Activated effector memory CD4-positive, alpha-beta T cell treated with Interleukin-2 at 50 U/mL for 16 hours (primary cell): ENCODE data around the gene WDFY3.

Experiments used
- DNase-seq: peaks from one replicate; pipeline ENCODE4 v3.0.0-alpha.2; 2020

The WDFY3 gene

GRCh38 chr4:84782517-84782916 lies 184.0 kb downstream of the WDFY3 start:
- no peak for DNase-seq

- no peak for DNase-seq
These were observed 185.8 kb downstream of the WDFY3 start for GRCh38 chr4:84780719-84781118.

- DNase-seq: no peak
These were observed 188.4 kb downstream of the WDFY3 start for GRCh38 chr4:84778041-84778440.

GRCh38 chr4:84767168-84767567 lies 199.3 kb downstream of the WDFY3 start:
- DNase-seq: no peak

- DNase-seq: no peak
These were observed 213.0 kb downstream of the WDFY3 start for GRCh38 chr4:84753321-84753972.

GRCh38 chr4:84751707-84752106 lies 214.8 kb downstream of the WDFY3 start:
- no peak for DNase-seq

GRCh38 chr4:84750960-84751283 lies 215.6 kb downstream of the WDFY3 start:
- DNase-seq: no peak

GRCh38 chr4:84750260-84750959 lies 216.1 kb downstream of the WDFY3 start:
- no peak for DNase-seq

GRCh38 chr4:84740057-84740456 lies 226.4 kb downstream of the WDFY3 start:
- DNase-seq: no peak

- DNase-seq: no peak
These were observed 227.9 kb downstream of the WDFY3 start for GRCh38 chr4:84738622-84739021.

GRCh38 chr4:84737656-84738055 lies 228.8 kb downstream of the WDFY3 start:
- DNase-seq: no peak

GRCh38 chr4:84734037-84734436 lies 232.5 kb downstream of the WDFY3 start:
- no peak for DNase-seq

- DNase-seq: no peak
These were observed 233.0 kb downstream of the WDFY3 start for GRCh38 chr4:84733343-84734033.

- no peak for DNase-seq
These were observed 236.1 kb downstream of the WDFY3 start for GRCh38 chr4:84730375-84730774.

- DNase-seq: no peak
These were observed 239.0 kb downstream of the WDFY3 start for GRCh38 chr4:84727491-84727890.

GRCh38 chr4:84726356-84726755 lies 240.1 kb downstream of the WDFY3 start:
- no peak for DNase-seq

- no peak for DNase-seq
These were observed 243.8 kb downstream of the WDFY3 start for GRCh38 chr4:84722720-84723119.

- DNase-seq: no peak
These were observed 247.4 kb downstream of the WDFY3 start for GRCh38 chr4:84719115-84719514.

- DNase-seq: no peak
These were observed 247.8 kb downstream of the WDFY3 start for GRCh38 chr4:84718699-84719098.

GRCh38 chr4:84710548-84710947 lies 255.9 kb downstream of the WDFY3 start:
- no peak for DNase-seq

GRCh38 chr4:84708406-84709135 lies 257.9 kb downstream of the WDFY3 start:
- DNase-seq: no peak

- no peak for DNase-seq
These were observed 260.2 kb downstream of the WDFY3 start for GRCh38 chr4:84706286-84706685.

GRCh38 chr4:84699001-84699671 lies 267.4 kb downstream of the WDFY3 start:
- DNase-seq: no peak
